Mesenchymal stem cell (in vitro differentiated cells and primary cell): ENCODE measurements around the gene RIOK3.

ENCODE experiments used
- DNase-seq: peaks from one replicate; pipeline ENCODE4 v3.0.0-alpha.2; 2013
- H2AFZ ChIP-seq: one replicate; pipeline ENCODE4 v1.6.1; 2013; ENCODE audit warnings: low read depth, mild to moderate bottlenecking, control low read depth, inconsistent platforms, low read length, moderate library complexity
- H2AK5ac ChIP-seq: 2 replicates; pipeline ENCODE4 v1.6.1; 2013; ENCODE audit warnings: low read length, moderate library complexity, mild to moderate bottlenecking, inconsistent platforms; ENCODE audit not compliant: severe bottlenecking
- H2BK120ac ChIP-seq: one replicate; pipeline ENCODE4 v1.6.1; 2013; ENCODE audit warnings: low read depth, mild to moderate bottlenecking, inconsistent platforms, low read length, moderate library complexity
- H2BK12ac ChIP-seq, 2 experiments: one replicate each; pipeline ENCODE4 v1.6.1; 2013; ENCODE audit warnings: inconsistent platforms in 2 of 2, low read length in 2 of 2, mild to moderate bottlenecking in 2 of 2, moderate library complexity in 2 of 2, control low read depth in 1 of 2
- H2BK15ac ChIP-seq: one replicate; pipeline ENCODE4 v1.6.1; 2013; ENCODE audit warnings: mild to moderate bottlenecking, low read depth, inconsistent platforms; ENCODE audit not compliant: poor library complexity, severe bottlenecking
- H2BK5ac ChIP-seq: 2 replicates; pipeline ENCODE4 v1.6.1; 2013; ENCODE audit warnings: low read depth, mild to moderate bottlenecking, low read length, control low read depth, inconsistent platforms; ENCODE audit not compliant: poor library complexity, severe bottlenecking
- H3K14ac ChIP-seq, 2 experiments: one replicate each; pipeline ENCODE4 v1.6.1; 2013; ENCODE audit warnings: inconsistent platforms in 2 of 2, low read length in 2 of 2, control low read depth in 1 of 2, mild to moderate bottlenecking in 1 of 2, moderate library complexity in 1 of 2
- H3K18ac ChIP-seq, 2 experiments: one replicate each; pipeline ENCODE4 v1.6.1; 2013; ENCODE audit warnings: inconsistent platforms in 2 of 2, low read length in 2 of 2, control low read depth in 1 of 2, low read depth in 1 of 2, mild to moderate bottlenecking in 1 of 2
- H3K23ac ChIP-seq, 2 experiments: one replicate each; pipeline ENCODE4 v1.6.1; 2013; ENCODE audit warnings: inconsistent platforms in 2 of 2, low read length in 2 of 2, mild to moderate bottlenecking in 2 of 2, moderate library complexity in 2 of 2, control low read depth in 1 of 2
- H3K27ac ChIP-seq: 2 replicates; pipeline ENCODE4 v1.5.1; 2013; ENCODE audit warnings: mild to moderate bottlenecking, moderate library complexity, low read length, control low read depth, inconsistent platforms; ENCODE audit not compliant: poor library complexity, severe bottlenecking
- H3K27me3 ChIP-seq, 2 experiments: 2 replicates each; pipeline versions ENCODE4 v1.6.1 to v1.7.0; 2013; ENCODE audit warnings: low read length in 2 of 2, mild to moderate bottlenecking in 2 of 2, moderate library complexity in 2 of 2, control low read depth in 1 of 2, inconsistent platforms in 1 of 2; ENCODE audit not compliant: control insufficient read depth in 1 of 2, insufficient read depth in 1 of 2
- H3K36me3 ChIP-seq, 2 experiments: 2 replicates each; pipeline versions ENCODE4 v1.6.1 to v1.7.0; 2013; ENCODE audit warnings: low read length in 2 of 2, control low read depth in 1 of 2, inconsistent platforms in 1 of 2, low read depth in 1 of 2, mild to moderate bottlenecking in 1 of 2; ENCODE audit not compliant: insufficient read depth in 2 of 2, control insufficient read depth in 1 of 2
- H3K4ac ChIP-seq, 2 experiments: one replicate each; pipeline ENCODE4 v1.6.1; 2013; ENCODE audit warnings: inconsistent platforms in 2 of 2, low read length in 2 of 2, mild to moderate bottlenecking in 2 of 2, moderate library complexity in 2 of 2, control low read depth in 1 of 2, low read depth in 1 of 2
- H3K4me1 ChIP-seq: 2 replicates; pipeline ENCODE4 v1.6.1; 2013; ENCODE audit warnings: low read depth, low read length, control low read depth; ENCODE audit not compliant: control insufficient read depth, insufficient read depth
- H3K4me2 ChIP-seq: 2 replicates; pipeline ENCODE4 v1.6.1; 2013; ENCODE audit warnings: low read length, mild to moderate bottlenecking, inconsistent platforms; ENCODE audit not compliant: poor library complexity, severe bottlenecking
- H3K4me3 ChIP-seq, 2 experiments: 2 replicates each; pipeline versions ENCODE4 v1.5.1 to v1.7.0; 2013; ENCODE audit warnings: low read length in 2 of 2, mild to moderate bottlenecking in 2 of 2, control low read depth in 1 of 2, low read depth in 1 of 2; ENCODE audit not compliant: insufficient read depth in 1 of 2
- H3K79me1 ChIP-seq: replicated peaks from 2 replicates; pipeline ENCODE4 v1.6.1; 2013; ENCODE audit warnings: mild to moderate bottlenecking, control low read depth, low read length, inconsistent platforms; ENCODE audit not compliant: poor library complexity, severe bottlenecking
- H3K9ac ChIP-seq: 2 replicates; pipeline ENCODE4 v1.7.0; 2013; ENCODE audit warnings: mild to moderate bottlenecking, low read length, moderate library complexity
- H3K9me3 ChIP-seq: 2 replicates; pipeline ENCODE4 v1.7.0; 2013; ENCODE audit warnings: mild to moderate bottlenecking, low read length; ENCODE audit not compliant: control insufficient read depth
- H4K8ac ChIP-seq: one replicate; pipeline ENCODE4 v1.6.1; 2013; ENCODE audit warnings: inconsistent platforms, mild to moderate bottlenecking, low read length, moderate library complexity
- H4K91ac ChIP-seq: one replicate; pipeline ENCODE4 v1.6.1; 2013; ENCODE audit warnings: mild to moderate bottlenecking, low read length, inconsistent platforms
- WGBS: methylation state at CpG from one replicate; pipeline ENCODE4 v1.1.7; 2013; ENCODE audit warnings: mixed read lengths; 5-methylcytosine and 5-hydroxymethylcytosine counted together

The RIOK3 gene

DNA sequence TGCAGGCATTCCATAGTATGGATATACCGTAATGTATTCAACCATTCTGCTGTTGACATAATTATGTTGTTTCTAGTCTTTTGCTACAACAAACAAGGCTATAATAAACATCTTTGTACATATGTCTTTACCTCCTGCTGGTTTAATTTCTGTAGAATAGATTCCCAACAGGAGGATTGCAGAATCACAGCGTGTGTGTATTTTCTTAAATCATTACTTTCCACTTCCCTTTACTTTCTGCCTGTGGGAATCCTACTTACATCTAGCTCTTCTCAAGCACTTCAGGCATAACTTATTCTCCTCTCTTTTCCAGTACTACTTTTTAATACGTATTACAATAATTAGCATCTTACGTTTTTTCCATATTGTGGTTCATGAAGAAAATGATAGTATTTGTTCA is 13.0 kb upstream of the RIOK3 start:
- peaks cover 8% of the 10 kb centered on the region for H3K79me1 ChIP-seq
- no peak overlapping the region for H2BK15ac ChIP-seq
- WGBS, result 97% methylated on average over 3 of the region's 4 CpGs
- no peaks in the 10 kb centered on the region for H3K9me3 ChIP-seq
- no peak overlapping the region for H2BK120ac ChIP-seq
- H3K9ac ChIP-seq, result no peak overlapping the region
- H3K18ac ChIP-seq, result no peak overlapping the region
- H3K4ac ChIP-seq, result no peak overlapping the region
- H2BK5ac ChIP-seq, result no peak overlapping the region
- no peak for DNase-seq
- H4K91ac ChIP-seq, result no peak overlapping the region
- H2BK12ac ChIP-seq, result no peak overlapping the region
- H2AK5ac ChIP-seq, result no peak overlapping the region
- H2AFZ ChIP-seq, result no peak overlapping the region
- no peak overlapping the region for H3K27ac ChIP-seq
- H3K23ac ChIP-seq, result no peak overlapping the region
- no peaks in the 10 kb centered on the region for H3K36me3 ChIP-seq
- H3K14ac ChIP-seq, result no peak overlapping the region
- no peak overlapping the region for H3K4me3 ChIP-seq
- no peaks in the 10 kb centered on the region for H3K27me3 ChIP-seq
- no peak overlapping the region for H4K8ac ChIP-seq
- H3K4me1 ChIP-seq, result peaks cover 2% of the 10 kb centered on the region
- no peak overlapping the region for H3K4me2 ChIP-seq

DNA sequence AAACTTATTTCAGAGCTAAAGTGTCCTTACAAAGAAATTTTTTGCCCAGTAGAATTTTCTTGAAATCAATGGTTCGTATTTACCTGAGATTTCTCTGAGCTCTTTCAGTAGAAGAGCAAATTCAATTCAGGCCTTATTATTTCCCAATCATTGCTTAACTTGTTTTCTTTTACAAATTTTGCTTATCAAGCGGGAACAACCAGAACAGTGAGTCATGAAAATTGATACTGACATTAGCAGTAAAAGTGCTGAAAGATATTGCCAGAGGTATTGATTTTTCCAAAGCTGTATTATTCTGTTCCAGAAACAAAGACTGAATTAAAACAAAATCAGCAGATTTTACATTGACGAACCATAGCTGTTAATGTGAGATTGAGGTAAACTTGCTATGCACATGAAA is 10.1 kb upstream of the RIOK3 start:
- Histone ChIP-seq H4K8ac (no peak overlapping the region), H2BK5ac (no peak overlapping the region), H3K27me3 (no peaks in the 10 kb centered on the region), H3K79me1 (no peaks in the 10 kb centered on the region), H2BK15ac (no peak overlapping the region), H4K91ac (no peak overlapping the region), H3K27ac (no peak overlapping the region), H3K4me1 (peaks cover 1% of the 10 kb centered on the region), H3K4me3 (no peak overlapping the region), H3K36me3 (no peaks in the 10 kb centered on the region), H2BK12ac (no peak overlapping the region), H3K4me2 (no peak overlapping the region), H2AFZ (no peak overlapping the region), H2AK5ac (no peak overlapping the region), H3K9me3 (no peaks in the 10 kb centered on the region), H3K14ac (no peak overlapping the region), H3K18ac (no peak overlapping the region), H3K9ac (no peak overlapping the region), H3K23ac (no peak overlapping the region), H3K4ac (no peak overlapping the region), H2BK120ac (no peak overlapping the region)
- DNase-seq, result no peak
- 100% methylated on average over 3 of the region's 3 CpGs for WGBS

GRCh38 chr18:23448291-23448690 is 4.8 kb upstream of the RIOK3 start:
- no peak for DNase-seq

GRCh38 chr18:23450022-23450421 is 3.1 kb upstream of the RIOK3 start:
- no peak for DNase-seq
- WGBS, result 85% methylated on average over 3 of the region's 4 CpGs
- H2AFZ ChIP-seq, result no peak overlapping the region

More at GRCh38 chr18:23448291-23448690, 4.8 kb upstream of the RIOK3 start:
- Histone ChIP-seq H3K23ac (no peak overlapping the region), H4K91ac (no peak overlapping the region), H2AFZ (no peak overlapping the region), H3K9me3 (no peaks in the 10 kb centered on the region), H2BK12ac (no peak overlapping the region), H3K4me2 (no peak overlapping the region), H3K18ac (no peak overlapping the region), H3K36me3 (no peaks in the 10 kb centered on the region), H3K4me3 (no peak overlapping the region), H2BK15ac (no peak overlapping the region), H3K4me1 (peaks cover 2% of the 10 kb centered on the region), H2BK120ac (no peak overlapping the region), H3K9ac (no peak overlapping the region), H3K4ac (no peak overlapping the region), H2BK5ac (no peak overlapping the region), H2AK5ac (no peak overlapping the region), H3K14ac (no peak overlapping the region), H3K27me3 (no peaks in the 10 kb centered on the region), H3K27ac (no peak overlapping the region), H4K8ac (no peak overlapping the region), H3K79me1 (no peaks in the 10 kb centered on the region)
- no CpG with 5 or more reads among the region's 1 CpG for WGBS

More at GRCh38 chr18:23450022-23450421, 3.1 kb upstream of the RIOK3 start:
- H3K18ac ChIP-seq, result no peak overlapping the region
- no peak overlapping the region for H3K4ac ChIP-seq
- no peaks in the 10 kb centered on the region for H3K27me3 ChIP-seq
- no peak overlapping the region for H2BK5ac ChIP-seq
- H3K14ac ChIP-seq, result no peak overlapping the region
- H4K8ac ChIP-seq, result no peak overlapping the region
- H2AK5ac ChIP-seq, result no peak overlapping the region
- H3K79me1 ChIP-seq, result no peaks in the 10 kb centered on the region
- H3K4me1 ChIP-seq, result peaks cover 5% of the 10 kb centered on the region
- H2BK15ac ChIP-seq, result no peak overlapping the region
- no peak overlapping the region for H3K4me2 ChIP-seq
- no peak overlapping the region for H3K23ac ChIP-seq
- H2BK12ac ChIP-seq, result no peak overlapping the region
- no peak overlapping the region for H3K27ac ChIP-seq
- no peak overlapping the region for H2BK120ac ChIP-seq
- no peaks in the 10 kb centered on the region for H3K9me3 ChIP-seq
- no peak overlapping the region for H3K4me3 ChIP-seq
- no peak overlapping the region for H3K9ac ChIP-seq
- H3K36me3 ChIP-seq, result peaks cover 0 to under 1% of the 10 kb centered on the region in 2 experiments
- no peak overlapping the region for H4K91ac ChIP-seq
